NCI-H2227 treated with DMSO at 0.1 percent for 48 hours (cell line): ENCODE measurements around the gene CIDEA.
"Not testable (repeated sequence)": the region's sequence is repeated elsewhere in the genome, so short reads cannot be mapped to it uniquely, and the experiment has no call there.

Source experiments
- DNase-seq: peaks from one replicate; lab custom pipeline; 2025; lab: John Stamatoyannopoulos, UW

Gene CIDEA

GRCh38 chr18:12254136-12254819, at the start of gene CIDEA:
Gene CIDEA, plus strand, starts transcription at chr18:12254361. Its CDS starts 23 bp downstream, at chr18:12254384.
- DNase-seq = no peak

DNA sequence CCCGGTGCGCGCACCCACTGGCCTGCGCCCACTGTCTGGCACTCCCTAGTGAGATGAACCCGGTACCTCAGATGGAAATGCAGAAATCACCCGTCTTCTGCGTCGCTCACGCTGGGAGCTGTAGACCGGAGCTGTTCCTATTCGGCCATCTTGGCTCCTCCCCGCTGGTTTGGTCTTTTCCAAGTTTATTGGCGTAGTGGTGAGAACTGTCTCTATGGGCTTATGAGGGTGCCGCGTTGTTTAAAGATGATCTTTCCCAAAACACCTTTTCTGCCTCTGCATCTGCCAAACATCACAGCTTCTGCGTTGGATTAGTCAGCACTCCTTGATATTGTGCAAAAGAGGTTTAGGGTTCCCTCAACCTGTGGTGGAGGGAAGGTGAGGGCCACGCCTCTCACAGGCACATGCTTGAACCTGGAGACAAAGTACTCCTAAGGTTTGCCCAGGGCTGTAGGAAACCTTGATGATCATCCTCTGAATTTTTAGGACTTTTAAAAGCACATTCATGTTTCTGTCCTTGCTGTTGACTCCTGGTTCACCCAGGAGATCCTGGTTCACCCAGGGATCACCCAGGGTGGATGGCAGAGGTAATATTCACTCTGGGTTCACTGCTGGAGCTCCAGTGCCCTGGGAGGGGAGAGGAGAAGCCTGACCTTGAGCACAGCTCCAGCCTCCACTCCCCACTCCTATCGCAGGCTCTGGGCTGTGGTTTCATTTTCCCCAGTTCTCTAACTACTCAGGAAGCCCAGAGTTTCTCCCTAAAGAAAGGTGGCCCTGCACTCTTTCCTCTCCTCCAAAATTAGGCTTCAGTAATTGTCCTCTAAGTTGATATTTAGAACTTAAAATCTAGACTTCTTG, 45.6 kb upstream of the CIDEA start:
- not testable (repeated sequence) for DNase-seq

DNA sequence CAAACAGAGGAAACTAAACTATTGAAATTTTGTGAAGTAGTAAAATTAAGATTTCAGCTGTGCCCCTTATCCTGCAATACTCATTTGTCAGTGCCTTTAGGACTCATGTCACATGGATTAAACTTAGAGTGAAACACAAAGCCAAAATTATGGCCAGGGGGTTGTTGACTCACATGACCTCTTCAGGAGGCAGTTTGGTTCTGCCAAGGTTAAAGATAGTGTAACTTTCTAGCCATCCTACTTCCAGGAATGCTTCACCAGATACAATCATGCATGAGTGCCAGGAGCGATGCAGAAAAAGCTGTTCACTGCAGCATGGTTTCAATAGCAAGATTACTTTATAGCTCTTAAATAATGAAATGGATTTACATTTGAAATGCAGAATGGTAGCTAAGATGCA, 41.9 kb upstream of the CIDEA start:
- DNase-seq = not testable (repeated sequence)

DNA sequence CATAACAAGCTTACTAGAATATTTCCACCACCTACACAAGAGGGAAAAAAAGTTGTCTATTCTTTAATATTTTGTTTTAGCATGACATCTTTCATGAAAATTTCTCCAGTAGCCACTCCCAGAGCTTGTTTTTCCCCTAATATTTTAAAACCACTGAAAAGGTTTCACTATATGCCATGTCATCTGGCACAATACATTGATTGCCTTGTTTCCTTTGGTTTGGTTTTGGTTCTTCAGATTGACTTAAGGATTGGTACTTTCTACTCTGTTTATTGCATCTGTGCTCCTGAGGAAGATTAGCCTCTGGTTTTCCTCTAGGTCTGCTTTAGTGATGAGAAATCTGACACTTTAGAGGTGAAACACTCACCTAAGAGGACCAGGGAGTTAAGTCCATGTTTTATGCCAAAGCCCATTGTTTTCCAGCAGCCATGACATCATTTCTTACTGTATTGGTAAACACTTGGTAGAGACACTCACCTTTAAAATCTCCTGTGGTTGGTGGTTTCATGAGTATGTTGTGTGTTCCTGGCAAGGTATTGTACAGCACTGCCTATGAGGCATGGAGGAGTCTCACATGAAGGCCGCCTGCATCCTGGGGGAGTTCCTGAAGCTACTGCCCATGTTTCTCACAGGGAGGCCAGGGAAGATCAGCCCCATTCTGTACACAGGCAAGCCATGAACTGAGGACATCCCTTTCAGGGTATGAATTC, 39.7 kb upstream of the CIDEA start:
- not testable (repeated sequence) for DNase-seq

GRCh38 chr18:12216471-12216870, 37.7 kb upstream of the CIDEA start:
- not testable (repeated sequence) for DNase-seq

GRCh38 chr18:12218603-12219002, 35.6 kb upstream of the CIDEA start:
- not testable (repeated sequence) for DNase-seq

DNA sequence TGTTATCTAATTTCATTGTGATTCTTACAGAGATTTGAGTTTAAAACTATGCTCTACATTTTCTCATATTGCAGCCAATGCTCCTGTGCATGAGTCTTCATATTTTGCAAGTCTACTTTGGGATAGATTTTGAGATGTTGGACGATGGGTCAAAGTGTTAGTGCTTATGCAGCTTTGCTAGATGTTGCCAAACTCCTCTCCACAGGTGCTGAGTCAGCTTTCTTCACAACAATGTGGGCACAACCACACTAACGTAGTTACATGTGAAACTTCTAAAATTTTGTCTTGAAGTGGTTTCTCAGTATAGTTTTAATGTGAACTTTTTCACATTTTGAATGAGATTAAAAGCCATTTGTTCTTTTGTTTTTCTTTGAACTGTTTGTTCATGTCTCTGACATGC, 32.1 kb upstream of the CIDEA start:
- not testable (repeated sequence) for DNase-seq

DNA sequence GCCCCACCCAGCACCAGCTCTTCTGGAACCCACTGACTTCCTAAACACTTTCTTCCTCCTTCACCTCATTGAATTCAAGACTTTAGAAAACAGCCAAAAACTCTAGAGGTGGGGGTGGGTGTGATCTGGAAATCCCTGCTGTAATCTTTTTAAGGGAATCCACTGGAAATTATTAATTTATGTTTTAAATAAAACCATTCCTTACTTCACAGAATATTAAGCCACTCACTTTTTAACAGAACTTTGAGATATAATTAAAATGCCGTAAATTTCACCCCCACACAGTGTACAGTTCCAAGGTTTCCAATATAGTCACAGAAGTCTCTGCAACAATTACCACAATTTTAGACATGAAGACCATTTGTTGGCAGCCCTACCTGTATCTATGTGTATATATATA, 30.8 kb upstream of the CIDEA start:
- DNase-seq = not testable (repeated sequence)

DNA sequence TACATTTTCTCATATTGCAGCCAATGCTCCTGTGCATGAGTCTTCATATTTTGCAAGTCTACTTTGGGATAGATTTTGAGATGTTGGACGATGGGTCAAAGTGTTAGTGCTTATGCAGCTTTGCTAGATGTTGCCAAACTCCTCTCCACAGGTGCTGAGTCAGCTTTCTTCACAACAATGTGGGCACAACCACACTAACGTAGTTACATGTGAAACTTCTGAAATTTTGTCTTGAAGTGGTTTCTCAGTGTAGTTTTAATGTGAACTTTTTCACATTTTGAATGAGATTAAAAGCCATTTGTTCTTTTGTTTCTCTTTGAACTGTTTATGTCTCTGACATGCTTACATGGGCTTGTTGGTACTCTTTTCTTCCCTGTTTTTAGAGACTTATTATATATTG, 27.4 kb upstream of the CIDEA start:
- not testable (repeated sequence) for DNase-seq

- not testable (repeated sequence) for DNase-seq
Observed at GRCh38 chr18:12227399-12228186, 26.6 kb upstream of the CIDEA start.

GRCh38 chr18:12228308-12228707, 25.9 kb upstream of the CIDEA start:
- DNase-seq = not testable (repeated sequence)

DNA sequence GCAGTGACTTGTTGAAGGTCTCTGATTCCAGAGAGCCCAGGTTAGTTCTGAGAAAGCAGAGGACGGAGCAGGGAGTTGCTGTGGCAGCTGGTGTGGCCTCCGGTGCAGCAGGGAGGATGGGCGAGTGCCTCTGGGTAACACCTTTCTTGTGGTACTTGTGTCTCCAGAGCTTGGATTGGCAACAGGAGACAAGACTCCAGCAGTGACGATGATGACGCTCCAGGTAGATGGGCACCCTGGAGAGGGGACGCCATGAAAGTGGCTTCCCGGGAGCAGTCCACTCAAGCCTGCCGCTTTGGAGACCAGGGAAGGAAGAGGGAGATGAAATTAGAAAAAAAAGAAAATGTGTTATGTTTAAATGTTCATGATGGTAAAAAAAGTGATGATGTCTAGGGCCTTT, 23.6 kb upstream of the CIDEA start:
- not testable (repeated sequence) for DNase-seq

- no peak for DNase-seq
Observed at GRCh38 chr18:12231040-12231882, 22.9 kb upstream of the CIDEA start.

GRCh38 chr18:12231986-12232385, 22.2 kb upstream of the CIDEA start:
- no peak for DNase-seq

DNA sequence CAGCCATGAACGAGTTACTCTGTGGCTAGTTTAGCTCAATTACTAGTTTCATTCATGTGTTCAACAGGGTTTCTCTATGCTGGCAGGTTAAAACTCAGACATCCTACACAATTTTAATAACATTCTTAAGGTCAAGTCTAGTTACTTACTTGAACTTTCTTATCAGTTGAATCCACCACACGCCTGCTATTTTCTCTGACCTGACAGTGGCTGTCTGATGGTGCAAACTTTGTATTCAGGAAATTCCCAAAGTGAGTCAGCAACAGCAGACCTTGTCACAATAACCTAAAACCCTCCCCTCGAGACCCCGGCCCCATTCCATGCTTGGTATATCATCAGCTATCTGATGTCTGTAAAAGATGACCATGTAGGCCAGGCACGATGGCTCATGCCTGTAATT, 20.8 kb upstream of the CIDEA start:
- no peak for DNase-seq

- DNase-seq = no peak
Observed at GRCh38 chr18:12234451-12235190, 19.5 kb upstream of the CIDEA start.

DNA sequence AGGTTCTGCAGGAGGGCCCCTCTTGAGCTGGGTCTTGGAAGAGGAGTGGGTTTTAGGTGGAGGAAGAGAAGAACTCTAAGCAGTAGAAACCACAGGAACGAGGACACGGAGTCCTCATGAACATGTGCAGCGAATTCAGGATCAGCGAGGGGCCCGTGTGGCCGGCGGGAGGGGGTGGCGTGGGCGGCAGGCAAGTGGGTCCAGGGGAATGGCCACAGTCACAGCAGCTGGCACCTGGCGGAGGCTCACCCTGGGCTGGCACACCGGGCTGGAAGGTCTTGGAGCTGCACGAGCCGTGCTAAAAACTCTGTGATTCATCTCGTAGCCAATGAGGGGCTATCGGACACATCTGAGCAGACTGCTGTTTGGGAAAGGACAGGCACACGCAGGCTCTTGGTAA, 18.0 kb upstream of the CIDEA start:
- DNase-seq = no peak

DNA sequence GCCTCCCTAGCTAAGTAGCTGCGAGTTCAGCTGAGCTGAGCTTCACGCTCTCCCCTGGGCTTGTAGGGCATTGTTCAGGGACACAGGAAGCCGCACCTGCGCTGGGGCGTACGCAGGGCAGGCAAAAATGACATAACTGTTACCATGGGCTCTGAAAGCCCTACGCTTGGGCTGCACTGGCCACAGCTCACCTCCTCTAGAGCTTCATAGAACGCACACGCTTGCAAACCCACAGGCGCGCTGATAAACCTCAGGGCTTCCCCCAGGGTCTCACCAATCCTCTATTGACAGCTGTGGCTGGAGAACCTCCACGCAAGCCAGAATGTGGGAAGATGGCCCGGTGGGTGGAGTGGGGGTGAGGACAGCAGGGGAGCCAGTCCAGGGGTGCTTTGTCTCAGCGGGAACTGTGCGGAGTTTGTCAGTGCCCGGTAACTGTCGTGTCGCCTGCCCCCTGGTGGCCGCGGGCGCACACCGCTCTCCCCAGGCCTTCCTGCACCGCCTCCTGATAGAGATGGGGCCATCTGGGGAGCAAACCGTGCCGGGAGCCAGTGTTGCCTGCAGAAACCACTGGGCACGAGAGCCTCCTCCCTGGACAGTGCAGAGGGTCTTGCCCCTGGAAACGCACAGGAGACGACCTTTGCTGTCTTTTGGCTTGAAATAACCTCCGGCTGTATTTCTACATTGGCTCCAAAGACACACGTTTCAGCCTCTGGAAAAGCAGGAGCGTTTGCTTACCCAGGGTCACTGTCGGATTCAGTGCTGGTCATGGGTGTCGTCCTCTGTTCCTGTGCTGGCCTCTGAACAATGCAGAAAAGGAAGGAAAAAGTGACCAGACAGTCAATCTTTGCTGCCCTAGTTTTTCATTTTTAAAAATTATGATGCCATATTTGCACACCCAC, 17.0 kb upstream of the CIDEA start:
- DNase-seq = peak; percentile 24

DNA sequence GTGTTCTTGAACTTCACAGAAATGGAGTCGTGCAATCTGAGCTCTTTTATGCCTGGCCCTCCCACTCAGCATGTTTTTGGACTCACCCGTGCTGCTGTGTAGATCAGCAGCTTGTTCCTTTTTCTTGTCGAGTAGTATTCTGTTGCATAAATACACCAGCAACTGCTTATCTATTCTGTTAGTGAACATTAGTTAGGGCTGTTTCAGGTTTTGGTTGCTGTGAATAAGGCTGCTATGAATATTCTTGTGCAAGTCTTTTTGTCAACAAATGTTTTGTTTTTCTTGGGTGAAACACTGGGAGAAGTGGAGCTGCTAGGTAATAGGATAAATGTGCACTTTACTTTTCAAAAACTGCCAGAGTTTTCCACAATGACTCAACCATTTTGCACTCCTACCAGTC, 15.3 kb upstream of the CIDEA start:
- DNase-seq = no peak
